HCT116 (cell line): ENCODE data around the gene ARFGAP3. TPM values are rescaled to one million over a fixed set of nuclear protein-coding genes. Genes with fewer than 3 reads are reported as not detected.

Experiments
- ATAC-seq: fragments of 200-7000 bp; cut with Tn5 transposase; 2 replicates; pipeline ENCODE4 v1.9.1; 2020; ENCODE audit warnings: mild to moderate bottlenecking, moderate library complexity
- BruUV-seq: library from RNA; stranded (reverse); fragments of 400-500 nt; replicated peaks from 2 replicates; lab custom pipeline; 2021; lab: Mats Ljungman, UMichigan
- CTCF ChIA-PET: fragments of 300-600 bp; sonication (Branson Sonifier 250); formaldehyde crosslinking; loops from one replicate; lab custom pipeline; 2021; ENCODE audit warnings: antibody characterized with exemption; lab: Charles Lee
- POLR2A ChIA-PET: fragments of 300-600, 350-600 bp; sonication (Branson Sonifier 250); formaldehyde crosslinking; loops from one replicate; lab custom pipeline; 2021; ENCODE audit warnings: antibody characterized with exemption; lab: Charles Lee
- RAD21 ChIA-PET, 2 experiments: fragments of 300-600 bp; sonication (Branson Sonifier 250); formaldehyde crosslinking; loops; one replicate each; lab custom pipeline; 2023; ENCODE audit warnings: low total read pairs in 2 of 2; ENCODE audit not compliant: uncharacterized antibody in 2 of 2, unreplicated experiment in 2 of 2, low non-redundant PET in 1 of 2; lab: Charles Lee
- DNase-seq: peaks from one replicate; pipeline ENCODE4 v3.0.0-alpha.2; 2010; ENCODE audit warnings: low read depth, low spot score
- H2AFZ ChIP-seq: fragments of 200-600 bp; shearing (Covaris generic), sonication (generic); 2 replicates; pipeline ENCODE4 v1.6.1; 2017; ENCODE audit warnings: low read depth, mixed run types, mixed read lengths, antibody characterized with exemption, low read length; ENCODE audit not compliant: poor library complexity, severe bottlenecking
- H3K27ac ChIP-seq: 2 replicates; pipeline ENCODE4 v1.5.1; 2012; ENCODE audit warnings: low read depth, low read length
- H3K27me3 ChIP-seq: fragments of 200-600 bp; sonication (generic); 2 replicates; pipeline ENCODE4 v1.6.1; 2016; ENCODE audit warnings: mixed run types, low read length, mixed read lengths; ENCODE audit not compliant: insufficient read depth
- H3K36me3 ChIP-seq, 2 experiments: fragments of 200-500 bp in 1 of 2; fragments of 200-600 bp in 1 of 2; sonication (Bioruptor generic) in 1 of 2; sonication (generic) in 1 of 2; 2 replicates each; pipeline versions ENCODE4 v1.5.1 to v1.6.1; 2014 to 2016; ENCODE audit warnings: low read length in 2 of 2, inconsistent platforms in 1 of 2, mixed read lengths in 1 of 2, mixed run types in 1 of 2; ENCODE audit not compliant: insufficient read depth in 2 of 2, control insufficient read depth in 1 of 2
- H3K4me1 ChIP-seq, 2 experiments: fragments of 200-600 bp in 1 of 2; sonication (generic) in 1 of 2; 2 replicates each; pipeline versions ENCODE4 v1.5.1 to v1.6.1; 2012 to 2017; ENCODE audit warnings: low read length in 2 of 2, inconsistent platforms in 1 of 2, mild to moderate bottlenecking in 1 of 2, mixed read lengths in 1 of 2, mixed run types in 1 of 2, moderate library complexity in 1 of 2; ENCODE audit not compliant: insufficient read depth in 2 of 2, control insufficient read depth in 1 of 2
- H3K4me2 ChIP-seq: fragments of 200-600 bp; sonication (generic); 2 replicates; pipeline ENCODE4 v1.6.1; 2017; ENCODE audit warnings: mixed run types, low read length, mixed read lengths
- H3K4me3 ChIP-seq, 2 experiments: fragments of 200-600 bp in 1 of 2; sonication (generic) in 1 of 2; replicated peaks in 1 of 2; 2 replicates each; pipeline ENCODE4 v1.5.1; 2011 to 2016; ENCODE audit warnings: low read length in 2 of 2, control low read depth in 1 of 2, low read depth in 1 of 2, mild to moderate bottlenecking in 1 of 2, mixed read lengths in 1 of 2, mixed run types in 1 of 2
- H3K79me2 ChIP-seq: fragments of 200-600 bp; sonication (generic); 2 replicates; pipeline ENCODE4 v1.6.1; 2017; ENCODE audit warnings: mild to moderate bottlenecking, mixed run types, low read length, moderate library complexity, mixed read lengths; ENCODE audit not compliant: insufficient read depth
- H3K9ac ChIP-seq: fragments of 200-600 bp; sonication (generic); 2 replicates; pipeline ENCODE4 v1.6.1; 2016; ENCODE audit warnings: low read length, mixed read lengths
- H3K9me2 ChIP-seq: fragments of 200-600 bp; sonication (generic), shearing (Covaris generic); 2 replicates; pipeline ENCODE4 v1.6.1; 2017; ENCODE audit warnings: mixed run types, mild to moderate bottlenecking, moderate library complexity; ENCODE audit not compliant: insufficient read depth
- H3K9me3 ChIP-seq, 2 experiments: fragments of 200-500 bp in 1 of 2; fragments of 200-600 bp in 1 of 2; sonication (Bioruptor generic) in 1 of 2; sonication (generic) in 1 of 2; 2 replicates each; pipeline ENCODE4 v1.6.1; 2014 to 2017; ENCODE audit warnings: low read length in 2 of 2, mixed read lengths in 2 of 2, inconsistent platforms in 1 of 2, low read depth in 1 of 2, mild to moderate bottlenecking in 1 of 2, mixed run types in 1 of 2, moderate library complexity in 1 of 2; ENCODE audit not compliant: control insufficient read depth in 1 of 2, insufficient read depth in 1 of 2
- H4K20me1 ChIP-seq: fragments of 200-600 bp; sonication (generic), shearing (Covaris generic); 2 replicates; pipeline ENCODE4 v1.6.1; 2017; ENCODE audit warnings: mixed run types, mild to moderate bottlenecking, moderate library complexity; ENCODE audit not compliant: insufficient read depth
- CBX3 ChIP-seq: IDR thresholded peaks from 2 replicates; pipeline ENCODE4 v1.6.1; 2012; ENCODE audit warnings: low read depth
- CEBPB ChIP-seq: IDR thresholded peaks from 2 replicates; pipeline ENCODE4 v1.6.1; 2012; ENCODE audit warnings: low read depth
- CTCF ChIP-seq, 3 experiments: fragments of 200-600 bp in 1 of 3; sonication (generic) in 1 of 3; IDR thresholded peaks in 2 of 3; conservative IDR thresholded peaks in 1 of 3; 2 replicates each; pipeline ENCODE4 v1.5.1; 2012 to 2017; ENCODE audit warnings: low read depth in 2 of 3, low read length in 2 of 3, antibody characterized with exemption in 1 of 3, borderline replicate concordance in 1 of 3, control low read depth in 1 of 3, mild to moderate bottlenecking in 1 of 3, mixed read lengths in 1 of 3, mixed run types in 1 of 3, moderate library complexity in 1 of 3; ENCODE audit not compliant: insufficient read depth in 1 of 3
- ELF1 ChIP-seq: IDR thresholded peaks from 2 replicates; pipeline ENCODE4 v1.6.1; 2012; ENCODE audit warnings: low read depth, borderline replicate concordance
- EZH2 ChIP-seq: fragments of 200-600 bp; sonication (generic); IDR thresholded peaks from 2 replicates; pipeline ENCODE4 v1.6.1; 2017; ENCODE audit warnings: antibody characterized with exemption, mixed run types
- EZH2phosphoT487 ChIP-seq: fragments of 200-600 bp; IDR thresholded peaks from 2 replicates; pipeline ENCODE4 v1.6.1; 2018; ENCODE audit warnings: antibody characterized with exemption, borderline replicate concordance
- POLR2A ChIP-seq: IDR thresholded peaks from 2 replicates; pipeline ENCODE4 v1.7.0; 2011; ENCODE audit warnings: borderline replicate concordance; ENCODE audit not compliant: insufficient read depth, insufficient read length; ENCODE audit errors: extremely low read depth
- POLR2AphosphoS5 ChIP-seq: IDR thresholded peaks from 2 replicates; pipeline ENCODE4 v1.6.1; 2011; ENCODE audit warnings: mild to moderate bottlenecking, low read depth, low read length, moderate library complexity
- SIN3A ChIP-seq: IDR thresholded peaks from 2 replicates; pipeline ENCODE4 v1.6.1; 2012; ENCODE audit warnings: low read depth
- TCF7L2 ChIP-seq: IDR thresholded peaks from 2 replicates; pipeline ENCODE4 v1.7.0; 2011; ENCODE audit warnings: borderline replicate concordance, inconsistent platforms; ENCODE audit not compliant: insufficient read depth, insufficient read length; ENCODE audit errors: extremely low read depth
- YY1 ChIP-seq: IDR thresholded peaks from 2 replicates; pipeline ENCODE4 v1.6.1; 2011; ENCODE audit warnings: low read length, low read depth, moderate library complexity, mild to moderate bottlenecking; ENCODE audit not compliant: insufficient replicate concordance; ENCODE audit errors: extremely low read depth
- ZBTB33 ChIP-seq: IDR thresholded peaks from 2 replicates; pipeline ENCODE4 v1.6.1; 2011; ENCODE audit warnings: mild to moderate bottlenecking, low read length, moderate library complexity; ENCODE audit not compliant: insufficient replicate concordance; ENCODE audit errors: extremely low read depth
- ZFX ChIP-seq: fragments of 450-650 bp; IDR thresholded peaks from 2 replicates; pipeline ENCODE4 v1.6.1; 2017
- ZNF274 ChIP-seq: fragments of 200-500 bp; sonication (Bioruptor generic); IDR thresholded peaks from 2 replicates; pipeline ENCODE4 v1.6.1; 2014; ENCODE audit warnings: mild to moderate bottlenecking, low read depth, low read length, inconsistent platforms
- intact Hi-C: fragments of 100-400 bp; cut with micrococcal nuclease; formaldehyde crosslinking; loops from 2 replicates; pipeline ENCODE4 v1.10.0; 2022
- total RNA-seq: library from RNA; stranded (reverse); gene quantifications from one replicate; pipeline ENCODE4 v1.2.1, GENCODE V29; 2021; ENCODE audit not compliant: unreplicated experiment
- TF ChIP-seq, protein P1 (sequence below): IDR thresholded peaks from 2 replicates; pipeline ENCODE4 v1.6.1; 2012
- TF ChIP-seq, protein P2 (sequence below): IDR thresholded peaks from 2 replicates; pipeline ENCODE4 v1.6.1; 2012

Gene ARFGAP3
- total RNA-seq, 1 experiment from 2014 or later: 15.4 TPM

GRCh38 chr22:42891696-42892095, 34.6 kb upstream of the ARFGAP3 start:
- no peaks in the 10 kb centered on the region for H4K20me1 ChIP-seq
- no peaks in the 10 kb centered on the region for H3K9me3 ChIP-seq
- no peaks in the 10 kb centered on the region; a peak in 1 of 4 replicates for H3K4me1 ChIP-seq
- intact Hi-C loops: no loop called here
- ATAC-seq (no peak), DNase-seq (no peak)
- no TSS peak for BruUV-seq
- 0 out of 2 replicates have a peak, but pooled peaks cover 5% of the 10 kb centered on the region for H3K79me2 ChIP-seq
- RAD21 ChIA-PET: no interaction called here
- no peak overlapping the region for H3K4me2 ChIP-seq
- H3K9ac ChIP-seq: no peak overlapping the region
- H3K9me2 ChIP-seq: no peaks in the 10 kb centered on the region
- no peak overlapping the region for H2AFZ ChIP-seq
- no peaks in the 10 kb centered on the region for H3K27me3 ChIP-seq
- CTCF ChIA-PET: no interaction called here
- no peak overlapping the region for H3K27ac ChIP-seq
- H3K36me3 ChIP-seq: peaks cover 0 to 10% of the 10 kb centered on the region in 2 experiments; a peak in 2 of 4 replicates
- POLR2A ChIA-PET: no interaction called here
- TF ChIP-seq POLR2AphosphoS5 (no peak), ZNF274 (no peak), CBX3 (no peak), ELF1 (no peak)
- H3K4me3 ChIP-seq: no peak overlapping the region

GRCh38 chr22:42891008-42891407, 33.9 kb upstream of the ARFGAP3 start:
- DNase-seq: no peak
- no peak for ATAC-seq
- peaks cover 0 to 10% of the 10 kb centered on the region in 2 experiments; a peak in 2 of 4 replicates for H3K36me3 ChIP-seq
- no peak overlapping the region for H3K27ac ChIP-seq
- ChIA-PET CTCF (no interaction called here), RAD21 (no interaction called here), POLR2A (no interaction called here)
- H3K79me2 ChIP-seq: 0 out of 2 replicates have a peak, but pooled peaks cover 4% of the 10 kb centered on the region
- H3K4me1 ChIP-seq: no peaks in the 10 kb centered on the region; a peak in 1 of 4 replicates
- no peaks in the 10 kb centered on the region for H4K20me1 ChIP-seq
- H3K9me2 ChIP-seq: no peaks in the 10 kb centered on the region
- no peak overlapping the region for H3K4me3 ChIP-seq
- H3K27me3 ChIP-seq: no peaks in the 10 kb centered on the region
- H2AFZ ChIP-seq: no peak overlapping the region
- BruUV-seq: no TSS peak
- intact Hi-C loops: no loop called here
- no peak overlapping the region for H3K4me2 ChIP-seq
- no peaks in the 10 kb centered on the region for H3K9me3 ChIP-seq
- H3K9ac ChIP-seq: no peak overlapping the region
- no peak for TF ChIP-seq TCF7L2
- no peak for TF ChIP-seq CTCF (IDR thresholded peaks at IDR 0.05 in 2 of 3, conservative IDR thresholded peaks at IDR 0.05 in 1 of 3; ENCODE audit: borderline replicate concordance in 1 of 3, insufficient read depth in 1 of 3, low read depth in 2 of 3, low read length in 2 of 3)
- no peak for TF ChIP-seq ELF1
- TF ChIP-seq POLR2AphosphoS5: no peak
- no peak for TF ChIP-seq YY1
- no peak for TF ChIP-seq EZH2phosphoT487
- TF ChIP-seq ZBTB33: no peak
- no peak for TF ChIP-seq POLR2A
- TF ChIP-seq ZFX: no peak
- TF ChIP-seq, protein P1, sequence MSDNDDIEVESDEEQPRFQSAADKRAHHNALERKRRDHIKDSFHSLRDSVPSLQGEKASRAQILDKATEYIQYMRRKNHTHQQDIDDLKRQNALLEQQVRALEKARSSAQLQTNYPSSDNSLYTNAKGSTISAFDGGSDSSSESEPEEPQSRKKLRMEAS: no peak
- no peak for TF ChIP-seq CEBPB
- TF ChIP-seq, protein P2, sequence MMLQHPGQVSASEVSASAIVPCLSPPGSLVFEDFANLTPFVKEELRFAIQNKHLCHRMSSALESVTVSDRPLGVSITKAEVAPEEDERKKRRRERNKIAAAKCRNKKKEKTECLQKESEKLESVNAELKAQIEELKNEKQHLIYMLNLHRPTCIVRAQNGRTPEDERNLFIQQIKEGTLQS: no peak
- no peak for TF ChIP-seq EZH2
- no peak for TF ChIP-seq ZNF274
- no peak for TF ChIP-seq SIN3A
